GM23338 (cell line): Measurements from ENCODE around the gene SMYD3. TPM values are rescaled to one million over a fixed set of nuclear protein-coding genes. Genes with fewer than 3 reads are reported as not detected.

Experiments used
- ATAC-seq: fragments of 200-7000 bp; cut with Tn5 transposase; 3 replicates; pipeline ENCODE4 v1.9.1; 2020
- DNase-seq: peaks from one replicate; pipeline ENCODE4 v3.0.0-alpha.2; 2015; ENCODE audit warnings: low spot score
- H2AFZ ChIP-seq: fragments of 200-600 bp; sonication (generic); 2 replicates; pipeline ENCODE4 v1.8.0; 2016; ENCODE audit warnings: antibody characterized with exemption, mild to moderate bottlenecking, moderate library complexity
- H3F3A ChIP-seq: fragments of 200-600 bp; sonication (generic); replicated peaks from 2 replicates; pipeline ENCODE4 v1.8.0; 2017; ENCODE audit warnings: antibody characterized with exemption, mixed run types, low read depth
- H3K27ac ChIP-seq: fragments of 200-600 bp; sonication (generic); 2 replicates; pipeline ENCODE4 v1.6.1; 2016; ENCODE audit warnings: low read depth
- H3K27me3 ChIP-seq: fragments of 200-600 bp; sonication (generic); 2 replicates; pipeline ENCODE4 v1.8.0; 2016; ENCODE audit warnings: mild to moderate bottlenecking, mixed run types, moderate library complexity; ENCODE audit not compliant: insufficient read depth
- H3K36me3 ChIP-seq: fragments of 200-600 bp; sonication (generic); 2 replicates; pipeline ENCODE4 v1.8.0; 2016; ENCODE audit warnings: mild to moderate bottlenecking; ENCODE audit not compliant: insufficient read depth
- H3K4me1 ChIP-seq: fragments of 200-600 bp; sonication (generic); 2 replicates; pipeline ENCODE4 v1.8.0; 2016; ENCODE audit warnings: mild to moderate bottlenecking, moderate library complexity; ENCODE audit not compliant: insufficient read depth
- H3K4me2 ChIP-seq: fragments of 200-600 bp; sonication (generic); 2 replicates; pipeline ENCODE4 v1.7.1; 2017; ENCODE audit warnings: mixed run types
- H3K4me3 ChIP-seq: fragments of 200-600 bp; sonication (generic); 2 replicates; pipeline ENCODE4 v1.6.1; 2016; ENCODE audit warnings: mixed run types
- H3K79me2 ChIP-seq: fragments of 200-600 bp; sonication (generic); replicated peaks from 2 replicates; pipeline ENCODE4 v1.8.0; 2017; ENCODE audit warnings: mild to moderate bottlenecking; ENCODE audit not compliant: insufficient read depth
- H3K9me2 ChIP-seq: fragments of 200-600 bp; sonication (generic); 2 replicates; pipeline ENCODE4 v1.8.0; 2017; ENCODE audit not compliant: insufficient read depth
- H4K20me1 ChIP-seq: fragments of 200-600 bp; sonication (generic); replicated peaks from 2 replicates; pipeline ENCODE4 v1.8.0; 2017; ENCODE audit warnings: mild to moderate bottlenecking; ENCODE audit not compliant: insufficient read depth
- H3K27ac Mint-ChIP-seq: 2 replicates; pipeline ENCODE4 v1.8.0; 2020; ENCODE audit warnings: inconsistent platforms, mild to moderate bottlenecking, moderate library complexity, mixed read lengths
- H3K27me3 Mint-ChIP-seq: 3 replicates; pipeline ENCODE4 v1.8.0; 2022; ENCODE audit warnings: low read depth, mild to moderate bottlenecking, moderate library complexity, mixed read lengths, inconsistent platforms; ENCODE audit not compliant: insufficient read depth, poor library complexity
- H3K36me3 Mint-ChIP-seq: 3 replicates; pipeline ENCODE4 v1.8.0; 2021; ENCODE audit warnings: low read depth, mild to moderate bottlenecking, inconsistent platforms, moderate library complexity, mixed read lengths
- H3K4me1 Mint-ChIP-seq: 3 replicates; pipeline ENCODE4 v1.8.0; 2020; ENCODE audit warnings: mild to moderate bottlenecking, inconsistent platforms, mixed read lengths
- H3K4me3 Mint-ChIP-seq: 3 replicates; pipeline ENCODE4 v1.8.0; 2021; ENCODE audit warnings: moderate library complexity, mild to moderate bottlenecking, inconsistent platforms, mixed read lengths
- H3K9me3 Mint-ChIP-seq: 3 replicates; pipeline ENCODE4 v1.8.0; 2020; ENCODE audit warnings: moderate library complexity, mild to moderate bottlenecking, inconsistent platforms, mixed read lengths
- CREB1 ChIP-seq: fragments of 250-450 bp; sonication (Bioruptor Pico); IDR thresholded peaks from 2 replicates; pipeline ENCODE4 v1.5.0; 2020; ENCODE audit warnings: low read depth, mild to moderate bottlenecking, moderate library complexity
- ETS1 ChIP-seq: IDR thresholded peaks from 2 replicates; pipeline ENCODE4 v1.6.1; 2016; ENCODE audit warnings: antibody characterized with exemption
- EZH2 ChIP-seq: fragments of 200-600 bp; sonication (generic); IDR thresholded peaks from one replicate; pipeline ENCODE4 v1.8.0; 2017; ENCODE audit warnings: antibody characterized with exemption, mild to moderate bottlenecking, low read depth; ENCODE audit not compliant: unreplicated experiment
- EZH2phosphoT487 ChIP-seq: fragments of 200-600 bp; sonication (generic); IDR thresholded peaks from one replicate; pipeline ENCODE4 v1.8.1; 2018; ENCODE audit warnings: antibody characterized with exemption; ENCODE audit not compliant: unreplicated experiment
- JUNB ChIP-seq: IDR thresholded peaks from one replicate; pipeline ENCODE4 v1.6.1; 2016; ENCODE audit warnings: antibody characterized with exemption; ENCODE audit not compliant: unreplicated experiment
- NANOG ChIP-seq: IDR thresholded peaks from 2 replicates; pipeline ENCODE4 v1.6.1; 2016; ENCODE audit warnings: antibody characterized with exemption, borderline replicate concordance
- POLR2AphosphoS5 ChIP-seq: IDR thresholded peaks from 2 replicates; pipeline ENCODE4 v1.6.1; 2016; ENCODE audit warnings: antibody characterized with exemption, low read depth
- REST ChIP-seq: IDR thresholded peaks from one replicate; pipeline ENCODE4 v1.6.1; 2018; ENCODE audit warnings: antibody characterized with exemption; ENCODE audit not compliant: unreplicated experiment
- STAT1 ChIP-seq: IDR thresholded peaks from one replicate; pipeline ENCODE4 v1.6.1; 2016; ENCODE audit warnings: antibody characterized with exemption; ENCODE audit not compliant: unreplicated experiment
- ZNF114 ChIP-seq: fragments of 250-450 bp; sonication (Bioruptor Pico); IDR thresholded peaks from 2 replicates; pipeline ENCODE4 v1.5.0; 2020; ENCODE audit warnings: mild to moderate bottlenecking, moderate library complexity
- ZNF331 ChIP-seq: fragments of 250-450 bp; sonication (Bioruptor Pico); IDR thresholded peaks from 2 replicates; pipeline ENCODE4 v1.5.0; 2020; ENCODE audit warnings: low read depth, mild to moderate bottlenecking, moderate library complexity
- ZNF462 ChIP-seq: fragments of 250-450 bp; sonication (Bioruptor Pico); IDR thresholded peaks from 2 replicates; pipeline ENCODE4 v1.5.0; 2020; ENCODE audit warnings: mild to moderate bottlenecking, moderate library complexity
- polyA plus RNA-seq: library from polyadenylated mRNA; unstranded; fragments of >200 nt; fragmentation: Nextera tagmentation; extraction: Ambion mirVana; gene quantifications from 2 replicates; pipeline ENCODE4 v1.2.1, GENCODE V29; 2016
- total RNA-seq: library from RNA; depleted of rRNA; stranded (reverse); fragments of >200 nt; shearing (Covaris generic); gene quantifications from 2 replicates; pipeline ENCODE4 v1.2.3, GENCODE V29; 2014
- TF ChIP-seq, protein P1 (sequence below), 2 experiments: fragments of 200-600 bp in 1 of 2; sonication (generic) in 1 of 2; conservative IDR thresholded peaks; 2 replicates each; pipeline versions ENCODE4 v1.5.1 to v1.6.1; 2016 to 2017; ENCODE audit warnings: antibody characterized with exemption in 2 of 2, low read depth in 2 of 2, mild to moderate bottlenecking in 2 of 2, moderate library complexity in 1 of 2

Gene SMYD3
- total and polyA plus RNA-seq, 2 experiments from 2014 or later: 31.8 to 34.4 TPM

DNA sequence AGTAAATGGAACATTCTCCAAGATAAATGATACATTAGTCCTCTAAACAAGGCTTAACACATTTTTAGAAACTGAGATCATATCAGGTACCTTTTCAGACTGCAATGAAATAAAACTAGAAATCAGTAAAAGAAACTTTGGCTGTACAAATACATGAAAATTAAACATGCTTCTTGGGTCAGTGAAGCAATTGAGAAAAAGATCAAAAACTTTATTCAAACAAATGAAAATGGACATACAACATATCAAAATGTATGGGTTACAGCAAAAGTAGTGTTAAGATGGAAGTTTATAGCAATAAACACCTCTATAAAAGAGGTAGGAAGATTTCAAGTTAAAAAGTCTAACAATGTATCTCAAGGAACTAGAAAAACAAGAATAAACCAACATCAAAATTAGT lies 598.5 kb downstream of the SMYD3 start:
- H3K79me2 ChIP-seq: no peaks in the 10 kb centered on the region
- no peak for TF ChIP-seq POLR2AphosphoS5
- no peak for TF ChIP-seq NANOG
- TF ChIP-seq, protein P1, sequence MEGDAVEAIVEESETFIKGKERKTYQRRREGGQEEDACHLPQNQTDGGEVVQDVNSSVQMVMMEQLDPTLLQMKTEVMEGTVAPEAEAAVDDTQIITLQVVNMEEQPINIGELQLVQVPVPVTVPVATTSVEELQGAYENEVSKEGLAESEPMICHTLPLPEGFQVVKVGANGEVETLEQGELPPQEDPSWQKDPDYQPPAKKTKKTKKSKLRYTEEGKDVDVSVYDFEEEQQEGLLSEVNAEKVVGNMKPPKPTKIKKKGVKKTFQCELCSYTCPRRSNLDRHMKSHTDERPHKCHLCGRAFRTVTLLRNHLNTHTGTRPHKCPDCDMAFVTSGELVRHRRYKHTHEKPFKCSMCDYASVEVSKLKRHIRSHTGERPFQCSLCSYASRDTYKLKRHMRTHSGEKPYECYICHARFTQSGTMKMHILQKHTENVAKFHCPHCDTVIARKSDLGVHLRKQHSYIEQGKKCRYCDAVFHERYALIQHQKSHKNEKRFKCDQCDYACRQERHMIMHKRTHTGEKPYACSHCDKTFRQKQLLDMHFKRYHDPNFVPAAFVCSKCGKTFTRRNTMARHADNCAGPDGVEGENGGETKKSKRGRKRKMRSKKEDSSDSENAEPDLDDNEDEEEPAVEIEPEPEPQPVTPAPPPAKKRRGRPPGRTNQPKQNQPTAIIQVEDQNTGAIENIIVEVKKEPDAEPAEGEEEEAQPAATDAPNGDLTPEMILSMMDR (conservative IDR thresholded peaks at IDR 0.05; ENCODE audit: low read depth in 2 of 2): no peak
- no peak for TF ChIP-seq EZH2phosphoT487
- no peak for TF ChIP-seq ZNF331
- no peak for TF ChIP-seq JUNB
- TF ChIP-seq ZNF114 (CRISPR knock-in tag): no peak
- TF ChIP-seq CREB1 (CRISPR knock-in tag): no peak
- TF ChIP-seq EZH2: no peak
- no peak for TF ChIP-seq ETS1
- no peak for TF ChIP-seq STAT1
- no peak for TF ChIP-seq ZNF462 (CRISPR knock-in tag)
- TF ChIP-seq REST: no peak
- H2AFZ ChIP-seq: no peak overlapping the region
- Mint-ChIP-seq H3K4me1 (peaks cover 5% of the 10 kb centered on the region; the same call in 1 of the 3 replicates), H3K36me3 (peaks cover 10% of the 10 kb centered on the region), H3K9me3 (peaks cover 10% of the 10 kb centered on the region), H3K27ac (no peak overlapping the region), H3K4me3 (no peak overlapping the region), H3K27me3 (no peaks in the 10 kb centered on the region)
- no peak overlapping the region for H3K4me2 ChIP-seq
- no peak overlapping the region for H3K4me3 ChIP-seq
- no peak overlapping the region for H3K27ac ChIP-seq
- H3K4me1 ChIP-seq: no peaks in the 10 kb centered on the region
- 0 out of 2 replicates have a peak, but pooled peaks cover 5% of the 10 kb centered on the region for H3K36me3 ChIP-seq
- no peaks in the 10 kb centered on the region for H3F3A ChIP-seq
- H3K9me2 ChIP-seq: no peaks in the 10 kb centered on the region; the same call in 1 of the 2 replicates
- DNase-seq (no peak), ATAC-seq (no peak)
- H3K27me3 ChIP-seq: no peaks in the 10 kb centered on the region
- no peaks in the 10 kb centered on the region for H4K20me1 ChIP-seq
